Measurements from ENCODE around the gene CDHR5.
"Not testable (repeated sequence)": the region's sequence is repeated elsewhere in the genome, so short reads cannot be mapped to it uniquely, and the experiment has no call there.

The CDHR5 gene

DNA sequence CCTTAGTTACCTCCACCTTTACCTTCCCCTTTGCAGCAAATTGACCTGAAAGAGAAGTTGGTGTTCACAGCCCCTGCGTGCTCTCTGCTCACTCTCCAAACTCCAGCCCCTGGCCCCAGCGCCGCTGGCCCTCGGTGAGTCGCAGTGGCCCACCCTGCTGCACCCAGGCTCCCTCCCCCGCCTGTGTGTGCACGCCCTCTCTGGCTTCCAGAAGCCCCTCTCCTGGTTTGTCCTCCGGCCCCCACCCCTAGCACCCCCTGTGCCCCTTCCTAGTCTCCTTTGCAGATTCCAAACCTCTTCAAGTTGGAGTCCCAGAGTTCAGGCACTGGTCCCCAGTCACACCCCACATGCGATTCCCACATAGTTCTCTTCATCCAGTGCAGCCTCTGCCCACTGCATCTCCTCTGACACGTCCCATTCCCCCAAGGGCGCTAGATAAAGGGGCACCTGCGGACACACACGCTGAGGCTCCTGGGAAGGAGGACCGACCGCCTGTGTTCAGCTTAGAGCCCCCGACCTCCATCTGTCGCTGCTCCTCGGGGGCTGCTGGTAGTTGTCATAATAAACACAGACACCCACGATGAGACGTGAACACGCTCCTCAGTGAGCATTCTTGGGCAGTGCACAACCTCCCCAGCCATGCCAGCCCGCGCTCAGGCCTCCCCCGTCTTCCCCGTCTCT lies 50.0 kb downstream of the CDHR5 start:
- TF ChIP-seq, protein P1, sequence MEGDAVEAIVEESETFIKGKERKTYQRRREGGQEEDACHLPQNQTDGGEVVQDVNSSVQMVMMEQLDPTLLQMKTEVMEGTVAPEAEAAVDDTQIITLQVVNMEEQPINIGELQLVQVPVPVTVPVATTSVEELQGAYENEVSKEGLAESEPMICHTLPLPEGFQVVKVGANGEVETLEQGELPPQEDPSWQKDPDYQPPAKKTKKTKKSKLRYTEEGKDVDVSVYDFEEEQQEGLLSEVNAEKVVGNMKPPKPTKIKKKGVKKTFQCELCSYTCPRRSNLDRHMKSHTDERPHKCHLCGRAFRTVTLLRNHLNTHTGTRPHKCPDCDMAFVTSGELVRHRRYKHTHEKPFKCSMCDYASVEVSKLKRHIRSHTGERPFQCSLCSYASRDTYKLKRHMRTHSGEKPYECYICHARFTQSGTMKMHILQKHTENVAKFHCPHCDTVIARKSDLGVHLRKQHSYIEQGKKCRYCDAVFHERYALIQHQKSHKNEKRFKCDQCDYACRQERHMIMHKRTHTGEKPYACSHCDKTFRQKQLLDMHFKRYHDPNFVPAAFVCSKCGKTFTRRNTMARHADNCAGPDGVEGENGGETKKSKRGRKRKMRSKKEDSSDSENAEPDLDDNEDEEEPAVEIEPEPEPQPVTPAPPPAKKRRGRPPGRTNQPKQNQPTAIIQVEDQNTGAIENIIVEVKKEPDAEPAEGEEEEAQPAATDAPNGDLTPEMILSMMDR (IDR thresholded peaks at IDR 0.05; ENCODE audit: insufficient read depth, low read length, missing control alignments) = no peak
- DNase-seq (ENCODE audit: low read depth, low spot score) = no peak
- ChIA-PET POLR2A (interaction anchor here (1.1 to 1.4 kb wide), 4 partner anchors 13 to 122 kb away, joined by 4 read pairs; partner anchors contain the start of gene HRAS), CTCF (no interaction called here)
- H3K4me3 ChIP-seq (ENCODE audit: low read depth, low read length) = peak overlapping the region; percentile 72

DNA sequence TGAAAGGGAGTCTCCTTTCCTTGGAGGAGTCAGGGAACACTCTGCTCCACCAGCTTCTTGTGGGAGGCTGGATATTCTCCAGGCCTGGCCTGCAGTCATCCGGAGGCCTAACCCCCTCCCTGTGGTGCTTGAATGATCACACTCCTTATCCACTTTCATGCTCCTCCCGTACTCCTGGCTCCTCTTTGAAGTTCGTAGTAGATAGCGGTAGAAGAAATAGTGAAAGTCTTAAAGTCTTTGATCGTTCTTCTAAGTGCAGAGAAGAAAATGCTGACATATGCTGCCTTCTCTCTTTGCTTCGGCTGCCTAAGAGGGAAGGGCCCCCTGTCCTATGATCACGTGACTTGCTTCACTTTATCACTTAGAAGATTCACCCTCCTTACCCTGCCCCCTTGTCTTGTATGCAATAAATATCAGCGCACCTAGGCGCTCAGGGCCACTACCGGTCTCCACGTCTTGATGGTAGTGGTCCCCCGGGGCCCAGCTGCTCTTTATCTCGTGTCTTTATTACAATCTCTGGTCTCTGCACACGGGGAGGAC lies 50.7 kb downstream of the CDHR5 start:
- DNase-seq (ENCODE audit: low read depth, low spot score); POLR2A ChIA-PET; H3K4me3 ChIP-seq (ENCODE audit: low read depth, low read length); CTCF ChIA-PET: not testable (repeated sequence)

DNA sequence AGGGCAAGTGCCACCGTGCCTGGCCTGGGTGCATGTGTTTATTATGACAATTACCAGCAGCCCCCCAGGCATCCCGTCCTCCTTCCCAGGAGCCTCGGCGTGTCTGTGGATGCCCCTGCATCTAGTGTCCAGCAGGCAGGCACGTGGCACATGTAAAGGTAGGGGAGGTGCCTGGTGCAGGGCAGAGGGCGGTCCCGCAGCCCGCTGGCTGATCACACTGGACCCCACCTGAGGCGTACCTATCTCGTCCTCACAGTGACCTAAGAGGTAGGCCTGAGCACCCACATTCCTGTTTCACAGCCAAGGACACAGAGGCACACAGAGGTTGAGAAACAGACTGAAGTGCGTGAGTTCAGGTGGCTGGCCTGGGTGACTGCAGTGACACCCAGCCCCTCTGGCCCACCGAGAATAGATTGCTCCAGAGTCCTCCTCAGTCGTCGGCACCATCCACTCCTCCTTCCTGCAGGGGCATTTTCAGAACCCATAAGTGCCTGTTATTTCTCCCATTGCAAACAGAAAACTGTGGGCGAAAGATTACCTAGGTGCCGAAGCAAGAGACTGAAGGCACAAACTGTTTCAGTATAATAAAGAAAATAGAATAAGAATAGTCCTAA lies 51.5 kb downstream of the CDHR5 start:
- no peak for DNase-seq (ENCODE audit: low read depth, low spot score)
- POLR2A ChIA-PET = no interaction called here
- no peak overlapping the region for H3K4me3 ChIP-seq (ENCODE audit: low read depth, low read length)
- CTCF ChIA-PET = no interaction called here
- TF ChIP-seq, protein P1 (IDR thresholded peaks at IDR 0.05; ENCODE audit: insufficient read depth, low read length, missing control alignments) = no peak

DNA sequence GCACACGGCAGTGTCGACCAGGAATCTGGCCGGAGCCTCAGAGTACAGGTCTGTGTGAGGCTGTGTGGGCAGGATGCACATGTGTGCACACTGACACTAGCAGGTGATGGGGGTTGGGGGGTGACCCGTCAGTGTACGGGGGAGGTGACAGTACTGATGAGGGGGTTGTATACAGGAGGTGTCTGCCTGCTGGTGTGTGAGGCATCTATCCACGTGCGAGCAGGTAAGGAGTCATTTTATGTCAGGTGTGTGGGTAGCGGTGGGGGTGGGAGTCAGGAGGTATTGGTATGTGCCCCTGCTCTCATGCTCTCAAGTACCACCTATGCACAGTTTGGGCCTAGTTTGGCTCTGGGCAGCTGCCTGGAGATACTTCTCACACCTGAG lies 53.0 kb downstream of the CDHR5 start:
- no peak overlapping the region for H3K4me3 ChIP-seq (ENCODE audit: low read depth, low read length)
- TF ChIP-seq, protein P1 (IDR thresholded peaks at IDR 0.05; ENCODE audit: insufficient read depth, low read length, missing control alignments) = no peak
- DNase-seq (ENCODE audit: low read depth, low spot score) = no peak
- ChIA-PET POLR2A (no interaction called here), CTCF (no interaction called here)

DNA sequence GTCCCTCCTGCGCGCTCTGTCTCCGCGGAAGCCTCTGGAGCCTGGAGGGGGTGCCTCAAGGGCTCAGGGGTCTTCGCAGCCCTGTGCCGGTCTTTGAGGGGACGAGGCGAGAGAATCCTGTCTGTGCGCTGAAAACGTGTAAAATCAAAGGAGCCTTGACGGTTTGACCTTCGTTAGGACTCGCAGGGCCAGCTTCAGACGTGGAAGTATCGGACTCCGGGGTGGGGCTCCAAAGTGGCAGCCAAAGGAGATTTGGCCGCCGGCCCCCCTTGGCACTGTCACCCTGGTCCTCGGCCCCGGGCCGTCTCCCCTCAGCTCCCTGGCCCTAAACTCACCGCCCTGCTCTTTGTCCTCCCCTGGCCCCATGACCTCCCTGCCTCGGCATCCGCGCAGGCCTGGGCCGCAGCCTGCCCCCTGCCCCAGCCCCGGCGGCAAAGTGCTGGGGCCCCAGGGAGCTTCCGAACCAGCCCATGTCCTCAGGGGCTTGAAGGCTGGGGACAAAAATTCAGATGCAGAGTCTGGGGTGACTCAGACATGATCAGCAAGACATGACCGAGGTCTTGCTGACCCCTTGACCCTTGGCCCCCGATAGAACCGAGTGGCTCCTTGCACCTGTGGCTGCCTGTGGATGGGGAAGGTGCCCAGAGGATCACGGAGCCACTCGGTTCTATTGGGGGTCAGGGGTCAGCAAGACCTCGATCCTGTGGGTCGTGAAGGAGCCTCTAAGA lies 55.4 kb downstream of the CDHR5 start:
- H3K4me3 ChIP-seq (ENCODE audit: low read depth, low read length) = peak overlapping the region; percentile 65
- no peak for DNase-seq (ENCODE audit: low read depth, low spot score)
- CTCF ChIA-PET = interaction anchor here (0.6 to 1.1 kb wide), 2 partner anchors 22 to 279 kb away, joined by 3 read pairs; no protein-coding TSS in a partner anchor
- TF ChIP-seq, protein P1 (IDR thresholded peaks at IDR 0.05; ENCODE audit: insufficient read depth, low read length, missing control alignments) = no peak
- POLR2A ChIA-PET = interaction anchor here (0.6 kb wide), 1 partner anchor 18 kb away, joined by 3 read pairs; no protein-coding TSS in a partner anchor

DNA sequence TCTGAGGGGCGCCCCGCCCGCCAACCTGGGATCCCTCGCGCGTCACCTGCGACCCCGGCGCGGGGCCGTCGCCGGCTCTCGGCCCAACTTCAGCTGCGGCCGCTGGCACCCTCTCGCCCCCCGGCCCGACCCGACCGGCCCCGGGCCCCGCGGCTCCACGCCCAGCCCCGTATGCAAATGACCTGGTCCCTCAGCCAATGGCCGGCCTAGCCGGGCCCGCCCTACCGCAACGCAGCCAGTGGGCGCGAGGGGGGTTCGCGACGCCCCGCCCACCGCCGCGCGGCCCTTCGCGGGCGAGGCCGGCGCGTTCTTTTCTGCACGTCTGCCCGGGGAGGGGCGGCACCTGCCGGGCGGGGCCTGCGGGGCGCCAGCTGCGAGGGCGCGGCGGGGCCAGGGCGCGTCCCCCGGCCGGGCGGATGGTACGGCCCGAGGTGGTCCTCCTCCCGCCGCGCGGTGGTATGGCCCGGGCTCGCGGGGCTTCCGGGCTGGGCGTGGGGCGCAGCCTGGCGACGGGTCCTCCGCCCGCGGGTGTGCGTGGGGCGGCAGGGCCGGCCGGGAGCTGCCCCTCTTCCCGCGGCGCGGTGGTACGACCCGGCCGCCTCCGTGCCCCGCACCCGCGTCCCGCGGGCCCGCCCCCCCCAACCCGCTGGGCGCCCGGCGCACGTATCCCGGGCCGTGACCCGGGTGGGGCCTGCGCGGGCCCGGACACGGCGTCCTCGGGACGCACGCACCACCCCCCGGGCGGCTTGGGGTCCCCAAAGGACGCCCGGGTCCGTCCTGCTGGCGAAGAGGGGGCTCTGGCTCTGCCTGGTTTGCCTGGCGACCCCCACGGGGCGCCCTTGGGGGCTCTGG lies 56.2 kb downstream of the CDHR5 start:
- TF ChIP-seq, protein P1 (IDR thresholded peaks at IDR 0.05; ENCODE audit: insufficient read depth, low read length, missing control alignments) = no peak
- peak overlapping the region; percentile 91 for H3K4me3 ChIP-seq (ENCODE audit: low read depth, low read length)
- ChIA-PET POLR2A (interaction anchor here (0.6 to 0.9 kb wide), 2 partner anchors 10 to 17 kb away, joined by 3 to 4 read pairs; no protein-coding TSS in a partner anchor), CTCF (interaction anchor here (0.6 to 1.1 kb wide), 2 partner anchors 22 to 280 kb away, joined by 3 read pairs; no protein-coding TSS in a partner anchor)
- DNase-seq (ENCODE audit: low read depth, low spot score) = peak; percentile 29

All from AG04449 (cell line).